Upper lobe of left lung (tissue), 4 donors: ENCODE results near the gene GNB2.

Experiments used
- CTCF ChIP-seq, 6 experiments: fragments of 450-650 bp in 4 of 6; fragments of 200-600 bp in 2 of 6; sonication (generic) in 2 of 6; IDR thresholded peaks; one replicate each; pipeline ENCODE4 v1.5.1; 2016 to 2019; ENCODE audit warnings: antibody characterized with exemption in 6 of 6
- EP300 ChIP-seq, 4 donors: sonication (generic); formaldehyde crosslinking; IDR thresholded peaks; one replicate each; pipeline ENCODE4 v1.5.1; 2017; ENCODE audit warnings: antibody characterized with exemption in 4 of 4, control low read depth in 2 of 4
- POLR2A ChIP-seq, 4 donors: fragments of 450-650 bp; IDR thresholded peaks; one replicate each; pipeline ENCODE4 v1.5.1; 2016 to 2017; ENCODE audit warnings: antibody characterized with exemption in 4 of 4, mild to moderate bottlenecking in 2 of 4
- POLR2AphosphoS5 ChIP-seq, 2 donors: sonication (generic); formaldehyde crosslinking; IDR thresholded peaks; one replicate each; pipeline ENCODE4 v1.5.1; 2017; ENCODE audit warnings: antibody characterized with exemption in 2 of 2

GRCh38 chr7:100683659-100684533 lies 10.4 kb downstream of the GNB2 start:
- TF ChIP-seq CTCF (IDR thresholded peaks at IDR 0.05) (no peak), POLR2A (IDR thresholded peaks at IDR 0.05) (no peak), EP300 (IDR thresholded peaks at IDR 0.05) (no peak), POLR2AphosphoS5 (IDR thresholded peaks at IDR 0.05) (no peak)
